Motor neuron (in vitro differentiated cells): ENCODE data around the gene CA10. TPM values are rescaled to one million over a fixed set of nuclear protein-coding genes. Genes with fewer than 3 reads are reported as not detected.

Experiments used
- ATAC-seq, 8 experiments: fragments of 200-7000 bp; cut with Tn5 transposase; replicated peaks in 6 of 8; 2 replicates each; pipeline ENCODE4 v1.8.0; 2021; ENCODE audit warnings: mild to moderate bottlenecking in 8 of 8, moderate library complexity in 8 of 8
- H3K27ac ChIP-seq, 2 donors: fragments of 250-450 bp; sonication (Bioruptor Pico); 2 replicates each; pipeline ENCODE4 v1.9.0; 2021; ENCODE audit warnings: antibody characterized with exemption in 2 of 2, mild to moderate bottlenecking in 2 of 2, moderate library complexity in 1 of 2
- H3K4me1 ChIP-seq, 2 donors: fragments of 250-450 bp; sonication (Bioruptor Pico); replicated peaks in 1 of 2; 2 replicates each; pipeline ENCODE4 v1.6.1; 2021; ENCODE audit warnings: antibody characterized with exemption in 2 of 2, mild to moderate bottlenecking in 2 of 2, moderate library complexity in 1 of 2
- H3K4me3 ChIP-seq, 5 donors: fragments of 250-450 bp; sonication (Bioruptor Pico); 2 replicates each; pipeline ENCODE4 v1.9.0; 2021; ENCODE audit warnings: antibody characterized with exemption in 5 of 5, mild to moderate bottlenecking in 5 of 5, moderate library complexity in 4 of 5
- WGBS, 10 experiments: fragments of 450-650 bp; shearing (Covaris generic); methylation state at CpG; one replicate each; pipeline ENCODE4 v1.0.0; 2022; 5-methylcytosine and 5-hydroxymethylcytosine counted together
- in situ Hi-C, 9 experiments: fragments of 400-800 bp; cut with MboI; loops; one replicate each; pipeline ENCODE4 v1.15.0; 2021; ENCODE audit warnings: low sequenced_read_pairs in 9 of 9, low pct_unique_long_range_greater_than_20kb in 2 of 9; ENCODE audit not compliant: unreplicated experiment in 9 of 9
- total RNA-seq, 8 experiments: library from RNA; unstranded; fragments of 300-600 nt; gene quantifications; 2 replicates each; pipeline versions ENCODE4 v1.2.3 to v1.2.4, GENCODE V29; 2022

CA10 gene
- total RNA-seq, 8 experiments from 2014 or later: 0.21 to 14.4 (median 1.8) TPM

DNA sequence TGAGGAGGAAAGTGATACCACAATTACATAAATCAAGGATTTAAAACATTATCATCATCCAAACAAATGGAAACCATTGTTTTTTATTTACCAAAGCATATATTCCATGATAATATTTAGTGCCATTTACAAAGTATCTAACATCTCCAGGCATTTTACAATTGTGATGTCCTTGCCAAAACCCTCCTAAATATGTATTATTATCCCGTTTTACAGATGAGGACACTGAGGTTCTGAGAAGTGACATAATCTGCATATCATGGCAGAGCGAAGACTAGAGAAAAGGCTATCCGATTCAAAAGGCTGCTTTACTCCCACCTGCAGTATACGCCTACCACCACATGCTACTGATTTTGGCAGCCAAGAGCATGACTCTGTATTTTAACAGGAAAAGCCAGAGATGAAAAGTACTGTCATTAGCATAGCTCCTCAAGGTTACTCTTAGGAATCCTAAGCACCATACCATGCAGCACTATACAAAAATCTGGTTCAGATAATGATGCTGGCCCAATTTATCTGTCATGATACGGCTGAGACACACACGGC lies 301.4 kb downstream of the CA10 start:
- Histone ChIP-seq H3K27ac (no peak overlapping the region), H3K4me3 (no peak overlapping the region), H3K4me1 (no peaks in the 10 kb centered on the region)
- peak in 3 of 8 experiments; percentile 60 to 77 (median 71) for ATAC-seq
- in situ Hi-C loops: no loop called here
- 3 to 84% (median 65%) methylated on average over 1 to 6 of the region's 6 CpGs; no CpG with 5 or more reads in 3 of the 10 experiments for WGBS, 10 experiments

DNA sequence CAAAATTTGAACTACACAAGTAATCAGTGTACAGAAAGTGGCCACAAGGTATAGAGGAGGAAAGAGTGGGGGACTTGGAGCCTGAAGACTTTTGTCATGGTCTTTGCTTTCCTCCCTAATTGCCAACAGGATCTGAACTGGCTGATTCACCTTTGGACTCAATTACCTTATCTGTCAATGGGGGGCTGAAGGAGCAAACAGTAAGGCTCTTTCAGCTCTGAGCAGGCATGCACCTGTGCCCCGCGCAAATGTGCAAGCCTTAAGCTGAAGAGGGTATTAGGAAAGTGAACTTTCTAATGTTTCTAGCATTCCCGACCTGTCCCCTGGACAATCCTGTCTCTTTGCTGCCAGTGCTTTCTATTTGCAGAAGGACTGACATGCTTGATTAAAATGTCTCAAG lies 302.7 kb downstream of the CA10 start:
- H3K4me3 ChIP-seq: no peak overlapping the region
- in situ Hi-C loops: no loop called here
- 29 to 100% (median 50%) methylated on average over 1 to 3 of the region's 3 CpGs; no CpG with 5 or more reads in 3 of the 10 experiments for WGBS, 10 experiments
- H3K27ac ChIP-seq: no peak overlapping the region
- ATAC-seq: no peak
- no peaks in the 10 kb centered on the region for H3K4me1 ChIP-seq

DNA sequence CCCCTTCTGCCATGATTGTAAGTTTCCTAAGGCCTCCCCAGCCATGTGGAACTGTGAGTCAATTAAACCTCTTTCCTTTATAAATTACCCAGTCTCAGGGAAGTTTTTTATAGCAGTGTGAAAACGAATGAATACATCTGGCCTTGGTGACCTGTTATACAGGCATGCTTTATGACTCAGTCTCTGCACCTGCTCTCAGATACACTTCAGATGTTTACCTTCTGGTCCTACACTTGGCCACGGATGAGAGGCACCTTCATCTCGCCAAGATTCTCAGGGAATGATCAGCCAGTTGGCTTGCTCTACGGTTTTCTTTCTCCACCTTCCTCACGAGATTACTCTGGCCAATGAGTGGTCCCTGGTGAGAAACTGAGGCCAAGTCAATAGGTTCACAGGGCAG lies 304.7 kb downstream of the CA10 start:
- Histone ChIP-seq H3K4me3 (no peak overlapping the region), H3K27ac (no peak overlapping the region), H3K4me1 (no peaks in the 10 kb centered on the region)
- no peak for ATAC-seq
- WGBS, 10 experiments: 40 to 80% (median 60%) methylated on average over 1 to 5 of the region's 5 CpGs; no CpG with 5 or more reads in 5 of the 10 experiments
- in situ Hi-C loops: no loop called here

DNA sequence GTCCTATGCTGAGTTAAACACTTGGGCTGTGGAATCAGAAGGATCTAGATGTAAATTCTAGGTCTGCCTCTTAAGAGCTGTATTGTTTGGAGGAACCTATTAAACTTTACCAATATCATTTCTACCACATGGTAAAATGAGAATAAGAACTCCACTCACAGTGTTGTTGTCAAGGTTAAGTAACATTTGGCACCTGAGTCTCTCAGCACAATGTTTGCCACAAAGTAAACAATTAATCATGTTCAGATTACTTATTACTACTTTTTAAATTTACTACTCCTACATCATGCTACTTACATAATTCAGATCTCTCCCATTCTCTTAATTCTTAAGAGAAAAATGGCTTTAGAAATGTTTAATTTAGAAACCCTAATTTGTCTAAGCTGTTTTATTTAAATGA lies 305.9 kb downstream of the CA10 start:
- H3K27ac ChIP-seq: no peak overlapping the region
- ATAC-seq: no peak
- no peak overlapping the region for H3K4me3 ChIP-seq
- no peaks in the 10 kb centered on the region for H3K4me1 ChIP-seq
- in situ Hi-C loops: no loop called here

DNA sequence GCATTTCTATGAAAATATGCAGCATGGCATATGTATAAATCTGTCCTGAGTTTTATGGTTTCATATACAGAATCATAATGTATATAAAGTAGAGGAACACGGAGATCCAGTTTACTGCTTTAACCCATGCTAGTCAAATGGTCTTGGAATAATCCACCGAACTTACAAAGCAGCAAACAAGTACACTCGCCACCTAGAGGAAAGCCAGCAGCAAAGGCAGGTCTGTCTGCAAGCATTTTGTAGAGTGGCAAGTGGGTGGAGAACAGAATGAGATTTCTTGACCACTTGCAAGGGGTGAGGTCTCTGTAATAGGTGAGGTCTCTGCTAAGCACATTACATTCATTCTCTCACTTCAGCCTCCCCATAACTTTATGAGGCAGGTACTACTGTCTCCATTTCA lies 308.3 kb downstream of the CA10 start:
- WGBS, 10 experiments: 0 to 80% (median 38%) methylated on average over 1 to 3 of the region's 3 CpGs; no CpG with 5 or more reads in 1 of the 10 experiments
- Histone ChIP-seq H3K27ac (no peak overlapping the region), H3K4me1 (no peaks in the 10 kb centered on the region), H3K4me3 (no peak overlapping the region)
- in situ Hi-C loops: no loop called here
- ATAC-seq: peak in 2 of 8 experiments; percentile 51 to 62

DNA sequence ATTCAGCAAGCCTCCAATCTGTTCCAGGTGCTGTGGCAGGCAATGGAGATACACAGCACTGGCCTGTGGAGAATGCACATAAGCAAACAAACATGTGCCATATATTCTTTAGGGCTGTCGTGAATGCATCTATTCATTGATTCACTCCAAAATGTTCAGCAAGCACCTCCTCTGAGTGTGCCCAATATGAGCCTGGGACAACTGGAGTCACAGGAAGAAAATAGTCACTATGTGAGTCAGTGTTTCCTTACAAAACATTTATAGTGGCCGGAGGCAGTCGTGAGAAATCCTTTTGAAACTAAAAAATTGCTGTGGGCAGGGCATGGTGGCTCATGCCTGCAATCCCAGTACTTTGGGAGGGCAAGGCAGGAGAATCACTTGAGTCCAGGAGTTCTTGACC lies 310.1 kb downstream of the CA10 start:
- WGBS, 10 experiments: 0 to 80% (median 20%) methylated on average over 1 to 3 of the region's 3 CpGs; no CpG with 5 or more reads in 5 of the 10 experiments
- Histone ChIP-seq H3K4me1 (no peaks in the 10 kb centered on the region), H3K4me3 (no peak overlapping the region), H3K27ac (no peak overlapping the region)
- ATAC-seq: peak in 3 of 8 experiments; percentile 57 to 86 (median 67)
- in situ Hi-C loops: no loop called here

DNA sequence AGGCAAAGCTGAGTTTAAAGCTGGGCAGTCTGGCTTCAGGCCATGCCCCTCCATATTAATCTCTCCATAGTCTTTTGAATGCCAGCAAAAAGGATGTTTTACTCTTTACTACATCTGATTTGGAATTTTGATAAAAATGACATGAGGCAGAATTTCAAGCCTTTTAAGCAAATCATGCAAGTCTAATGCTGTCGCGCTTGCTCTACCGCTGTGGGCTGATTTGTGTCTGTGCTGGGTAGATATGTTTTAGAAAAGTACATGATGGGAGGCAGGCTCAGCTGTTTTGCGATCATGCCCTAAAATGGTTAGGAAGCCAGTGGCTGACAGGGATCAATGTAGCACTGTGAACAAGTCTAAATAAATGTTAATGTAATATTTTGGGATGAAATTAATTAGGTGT lies 311.9 kb downstream of the CA10 start:
- Histone ChIP-seq H3K4me1 (no peaks in the 10 kb centered on the region), H3K4me3 (no peak overlapping the region), H3K27ac (no peak overlapping the region)
- 72 to 100% (median 92%) methylated on average over 1 to 4 of the region's 4 CpGs; no CpG with 5 or more reads in 3 of the 10 experiments for WGBS, 10 experiments
- in situ Hi-C loops: no loop called here
- ATAC-seq: no peak

DNA sequence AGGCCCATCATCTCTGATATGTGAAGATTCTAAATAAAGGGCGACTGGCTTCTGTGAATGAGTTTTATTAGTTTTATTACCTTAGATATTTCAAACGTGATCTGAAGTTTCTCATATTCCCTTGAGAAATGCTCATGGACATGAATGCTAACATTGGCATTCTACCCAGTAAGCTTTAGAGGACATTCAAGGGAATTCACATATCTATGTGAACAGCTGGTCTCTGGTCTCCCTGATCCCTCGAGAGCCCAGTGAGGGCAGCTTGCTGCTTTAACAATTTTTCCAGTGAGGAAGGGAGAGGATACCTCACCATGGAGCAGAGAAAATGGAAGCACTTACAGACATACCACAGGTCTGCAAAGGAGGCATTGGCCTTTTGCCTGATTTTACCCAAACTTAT lies 312.7 kb downstream of the CA10 start:
- Histone ChIP-seq H3K27ac (no peak overlapping the region), H3K4me1 (no peaks in the 10 kb centered on the region), H3K4me3 (no peak overlapping the region)
- WGBS, 10 experiments: 20 to 82% (median 56%) methylated on average over 1 to 3 of the region's 3 CpGs; no CpG with 5 or more reads in 1 of the 10 experiments
- in situ Hi-C loops: no loop called here
- no peak for ATAC-seq

DNA sequence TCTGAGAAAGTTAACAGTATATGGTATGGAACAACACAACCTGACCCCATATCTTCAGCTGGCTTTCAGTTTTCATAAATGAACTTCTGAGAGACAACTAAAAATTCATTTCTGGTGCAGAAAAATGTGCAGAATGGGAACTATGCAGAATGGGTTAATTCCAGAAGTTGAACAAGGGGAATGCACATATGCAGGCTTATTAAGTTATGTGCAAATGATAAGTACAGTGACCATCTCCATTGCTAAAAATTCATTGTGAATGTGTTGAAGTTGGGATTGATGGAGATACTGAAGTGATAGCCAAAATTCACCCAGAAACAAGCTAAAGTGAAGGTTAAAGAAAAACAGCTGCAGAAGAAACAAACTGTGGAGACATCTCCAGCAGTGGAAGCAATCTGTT lies 315.8 kb downstream of the CA10 start:
- Histone ChIP-seq H3K4me3 (no peak overlapping the region), H3K27ac (no peak overlapping the region), H3K4me1 (peaks cover 0 to 5% of the 10 kb centered on the region in 2 donors)
- in situ Hi-C loops: no loop called here
- ATAC-seq: peak in 2 of 8 experiments; percentile 79 to 91

DNA sequence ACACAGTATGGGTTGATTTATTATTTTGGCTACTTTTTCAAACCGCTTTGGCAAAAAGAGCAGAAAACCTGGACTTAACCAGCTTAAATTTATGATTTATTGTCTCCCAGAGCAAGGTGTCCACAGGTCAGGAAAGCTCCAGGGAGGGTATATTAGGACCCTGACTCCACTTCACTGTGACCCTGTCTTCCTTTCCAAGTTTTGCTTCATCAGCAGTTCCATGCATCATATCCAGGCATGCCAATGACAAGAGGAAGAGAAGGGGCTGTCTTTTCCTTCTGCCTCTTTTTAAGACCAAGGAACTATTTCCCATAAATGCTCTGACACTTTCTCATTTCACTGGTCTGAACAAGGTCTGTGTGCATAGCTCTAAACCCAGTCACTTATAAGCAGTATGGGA lies 316.8 kb downstream of the CA10 start:
- Histone ChIP-seq H3K4me3 (no peak overlapping the region), H3K4me1 (peaks cover 0 to 5% of the 10 kb centered on the region in 2 donors), H3K27ac (no peak overlapping the region)
- 40 to 100% (median 83%) methylated on average over 1 of the region's 1 CpG; no CpG with 5 or more reads in 4 of the 10 experiments for WGBS, 10 experiments
- ATAC-seq: no peak
- in situ Hi-C loops: no loop called here

DNA sequence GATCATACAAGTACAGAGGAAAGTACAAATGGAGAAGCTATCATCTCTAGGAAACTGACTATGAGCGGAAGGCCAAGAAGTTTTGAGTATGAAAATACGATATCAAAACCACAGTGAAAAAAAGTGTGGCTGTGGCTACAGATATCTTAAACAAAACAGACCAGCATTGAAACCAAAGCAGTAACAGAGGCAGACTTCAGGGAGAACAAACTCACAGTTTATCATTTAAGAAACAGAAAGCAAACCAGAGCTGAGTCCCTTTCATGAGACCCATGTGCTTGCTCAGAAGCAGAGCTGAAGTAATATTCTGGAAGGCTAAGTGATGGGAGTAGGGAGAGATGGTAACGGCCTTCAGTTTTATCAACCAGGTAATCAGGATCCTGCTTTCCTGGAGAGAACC lies 317.8 kb downstream of the CA10 start:
- 33 to 90% (median 69%) methylated on average over 1 to 3 of the region's 3 CpGs for WGBS, 10 experiments
- peaks cover 0 to 5% of the 10 kb centered on the region in 2 donors for H3K4me1 ChIP-seq
- ATAC-seq: no peak
- H3K27ac ChIP-seq: no peak overlapping the region
- no peak overlapping the region for H3K4me3 ChIP-seq
- in situ Hi-C loops: no loop called here

DNA sequence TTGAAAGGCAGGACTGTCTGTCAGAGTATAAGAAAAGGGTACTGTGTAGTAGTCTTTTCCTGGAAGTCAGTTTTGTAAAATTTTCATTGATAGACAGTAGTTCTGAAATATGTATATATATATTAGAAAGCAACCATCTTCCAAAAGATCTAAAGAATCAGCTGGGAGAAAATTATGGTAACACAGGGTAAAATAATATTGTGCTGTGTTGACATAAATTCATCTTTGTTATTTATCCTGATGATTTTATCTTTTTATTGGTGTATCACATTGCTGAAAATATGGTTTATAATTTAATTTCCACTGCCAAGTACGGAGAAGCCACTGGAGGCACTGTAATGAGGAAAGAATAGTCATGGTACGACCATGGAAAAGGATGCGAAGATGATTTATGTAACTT lies 324.9 kb downstream of the CA10 start:
- ATAC-seq: no peak
- 32 to 91% (median 68%) methylated on average over 2 to 3 of the region's 3 CpGs for WGBS, 10 experiments
- in situ Hi-C loops: no loop called here
- Histone ChIP-seq H3K4me3 (no peak overlapping the region), H3K4me1 (peaks cover 5 to 13% of the 10 kb centered on the region in 2 donors), H3K27ac (no peak overlapping the region)

DNA sequence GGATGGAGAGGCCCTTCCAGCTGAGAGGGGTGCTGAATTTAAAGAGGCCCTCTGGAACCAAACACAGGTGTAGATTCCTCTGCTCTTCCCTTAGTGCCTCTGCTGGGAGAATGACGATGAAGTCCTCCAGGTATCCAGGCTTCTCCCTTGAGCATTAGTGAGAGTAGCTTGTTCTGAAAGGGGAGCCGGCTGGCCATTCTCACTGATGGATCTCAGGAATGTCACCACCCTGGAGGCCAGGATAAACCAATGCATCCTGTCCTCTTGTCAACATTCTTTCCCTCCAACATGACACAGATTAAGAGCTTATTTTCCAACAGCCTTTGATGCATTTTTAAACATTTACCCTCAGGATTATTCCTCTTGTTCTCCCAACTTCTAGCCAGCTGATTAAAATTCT lies 325.5 kb downstream of the CA10 start:
- H3K4me3 ChIP-seq: no peak overlapping the region
- peaks cover 5 to 10% of the 10 kb centered on the region in 2 donors for H3K4me1 ChIP-seq
- H3K27ac ChIP-seq: no peak overlapping the region
- in situ Hi-C loops: no loop called here
- ATAC-seq: no peak
- 0 to 100% (median 65%) methylated on average over 1 to 2 of the region's 2 CpGs; no CpG with 5 or more reads in 3 of the 10 experiments for WGBS, 10 experiments

DNA sequence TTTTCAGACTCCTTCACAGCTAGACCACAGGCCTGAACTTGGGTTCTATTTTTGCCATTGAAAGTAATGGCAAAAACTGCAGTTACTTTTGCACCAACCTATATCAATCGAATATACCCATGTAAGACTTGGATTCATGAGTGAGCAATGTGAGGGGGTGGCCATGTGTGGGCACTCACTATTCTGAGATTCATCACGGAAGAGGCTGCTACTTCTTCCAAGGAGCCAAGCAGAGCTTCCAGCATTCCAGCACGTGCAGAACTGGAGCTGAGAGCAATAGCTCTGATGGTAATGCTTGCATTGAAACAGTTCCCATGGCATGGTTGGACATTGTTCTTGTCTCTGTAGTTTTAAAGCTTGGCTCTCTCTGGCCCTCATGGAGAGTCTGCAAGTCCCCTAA lies 327.6 kb downstream of the CA10 start:
- no peak overlapping the region for H3K4me3 ChIP-seq
- 25 to 100% (median 70%) methylated on average over 1 to 3 of the region's 3 CpGs; no CpG with 5 or more reads in 3 of the 10 experiments for WGBS, 10 experiments
- peaks cover 5 to 10% of the 10 kb centered on the region in 2 donors for H3K4me1 ChIP-seq
- H3K27ac ChIP-seq: no peak overlapping the region
- no peak for ATAC-seq
- in situ Hi-C loops: no loop called here
